ENCODE results near the gene LIMA1. TPM values are rescaled to one million over a fixed set of nuclear protein-coding genes. Genes with fewer than 3 reads are reported as not detected.

The LIMA1 gene
- total and polyA plus RNA-seq, 9 of the 15 experiments (the other 6 are each of a cell fraction or from before 2014, with no cell fraction given): 20.2 to 37.8 (median 27.3) TPM

DNA sequence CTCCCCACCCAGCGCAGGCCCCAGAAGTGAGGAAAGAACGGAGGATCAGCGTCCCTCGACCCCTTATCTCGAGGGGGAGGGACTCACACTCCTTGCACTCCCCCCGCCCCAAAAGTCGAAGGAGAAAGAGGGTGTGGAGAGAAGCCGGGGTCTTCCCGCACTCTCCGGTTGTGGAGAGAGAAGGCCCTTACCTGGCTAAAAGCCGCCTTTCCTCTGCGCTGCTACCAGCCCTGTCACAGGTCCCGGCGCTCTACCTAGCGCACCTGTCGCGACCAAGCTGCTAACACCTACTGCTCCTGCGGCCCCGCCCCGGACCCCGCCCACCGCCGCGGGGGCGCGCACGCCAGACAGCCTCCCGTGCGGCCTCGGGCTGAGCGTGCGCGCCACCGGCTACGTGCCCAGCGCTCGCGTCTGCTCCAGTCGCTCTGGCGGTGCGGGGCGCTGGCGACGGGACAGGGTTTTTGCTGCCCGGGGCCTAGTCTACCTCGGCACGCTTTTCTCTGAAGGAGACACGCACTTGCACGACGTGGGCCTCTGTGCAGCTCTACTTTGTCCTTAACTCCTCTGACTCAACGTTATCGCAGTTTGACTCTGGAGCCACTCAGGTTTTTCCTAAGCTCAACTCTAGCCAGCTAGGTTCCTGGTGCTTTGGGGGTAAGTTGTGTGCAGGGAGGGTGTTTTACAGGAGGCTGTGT is at the start of gene LIMA1 (continued):
- TF ChIP-seq, protein P1, sequence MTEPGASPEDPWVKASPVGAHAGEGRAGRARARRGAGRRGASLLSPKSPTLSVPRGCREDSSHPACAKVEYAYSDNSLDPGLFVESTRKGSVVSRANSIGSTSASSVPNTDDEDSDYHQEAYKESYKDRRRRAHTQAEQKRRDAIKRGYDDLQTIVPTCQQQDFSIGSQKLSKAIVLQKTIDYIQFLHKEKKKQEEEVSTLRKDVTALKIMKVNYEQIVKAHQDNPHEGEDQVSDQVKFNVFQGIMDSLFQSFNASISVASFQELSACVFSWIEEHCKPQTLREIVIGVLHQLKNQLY (CRISPR knock-in tag; conservative IDR thresholded peaks at IDR 0.05): no peak
- TF ChIP-seq HNRNPK (IDR thresholded peaks at IDR 0.05; ENCODE audit: low read depth, low read length, poor library complexity, severe bottlenecking): no peak
- no peak for TF ChIP-seq SAFB2 (IDR thresholded peaks at IDR 0.05; ENCODE audit: borderline replicate concordance, low read depth, low read length, severe bottlenecking)
- no peak for TF ChIP-seq RNF2 (IDR thresholded peaks at IDR 0.05)
- TF ChIP-seq, protein P2, sequence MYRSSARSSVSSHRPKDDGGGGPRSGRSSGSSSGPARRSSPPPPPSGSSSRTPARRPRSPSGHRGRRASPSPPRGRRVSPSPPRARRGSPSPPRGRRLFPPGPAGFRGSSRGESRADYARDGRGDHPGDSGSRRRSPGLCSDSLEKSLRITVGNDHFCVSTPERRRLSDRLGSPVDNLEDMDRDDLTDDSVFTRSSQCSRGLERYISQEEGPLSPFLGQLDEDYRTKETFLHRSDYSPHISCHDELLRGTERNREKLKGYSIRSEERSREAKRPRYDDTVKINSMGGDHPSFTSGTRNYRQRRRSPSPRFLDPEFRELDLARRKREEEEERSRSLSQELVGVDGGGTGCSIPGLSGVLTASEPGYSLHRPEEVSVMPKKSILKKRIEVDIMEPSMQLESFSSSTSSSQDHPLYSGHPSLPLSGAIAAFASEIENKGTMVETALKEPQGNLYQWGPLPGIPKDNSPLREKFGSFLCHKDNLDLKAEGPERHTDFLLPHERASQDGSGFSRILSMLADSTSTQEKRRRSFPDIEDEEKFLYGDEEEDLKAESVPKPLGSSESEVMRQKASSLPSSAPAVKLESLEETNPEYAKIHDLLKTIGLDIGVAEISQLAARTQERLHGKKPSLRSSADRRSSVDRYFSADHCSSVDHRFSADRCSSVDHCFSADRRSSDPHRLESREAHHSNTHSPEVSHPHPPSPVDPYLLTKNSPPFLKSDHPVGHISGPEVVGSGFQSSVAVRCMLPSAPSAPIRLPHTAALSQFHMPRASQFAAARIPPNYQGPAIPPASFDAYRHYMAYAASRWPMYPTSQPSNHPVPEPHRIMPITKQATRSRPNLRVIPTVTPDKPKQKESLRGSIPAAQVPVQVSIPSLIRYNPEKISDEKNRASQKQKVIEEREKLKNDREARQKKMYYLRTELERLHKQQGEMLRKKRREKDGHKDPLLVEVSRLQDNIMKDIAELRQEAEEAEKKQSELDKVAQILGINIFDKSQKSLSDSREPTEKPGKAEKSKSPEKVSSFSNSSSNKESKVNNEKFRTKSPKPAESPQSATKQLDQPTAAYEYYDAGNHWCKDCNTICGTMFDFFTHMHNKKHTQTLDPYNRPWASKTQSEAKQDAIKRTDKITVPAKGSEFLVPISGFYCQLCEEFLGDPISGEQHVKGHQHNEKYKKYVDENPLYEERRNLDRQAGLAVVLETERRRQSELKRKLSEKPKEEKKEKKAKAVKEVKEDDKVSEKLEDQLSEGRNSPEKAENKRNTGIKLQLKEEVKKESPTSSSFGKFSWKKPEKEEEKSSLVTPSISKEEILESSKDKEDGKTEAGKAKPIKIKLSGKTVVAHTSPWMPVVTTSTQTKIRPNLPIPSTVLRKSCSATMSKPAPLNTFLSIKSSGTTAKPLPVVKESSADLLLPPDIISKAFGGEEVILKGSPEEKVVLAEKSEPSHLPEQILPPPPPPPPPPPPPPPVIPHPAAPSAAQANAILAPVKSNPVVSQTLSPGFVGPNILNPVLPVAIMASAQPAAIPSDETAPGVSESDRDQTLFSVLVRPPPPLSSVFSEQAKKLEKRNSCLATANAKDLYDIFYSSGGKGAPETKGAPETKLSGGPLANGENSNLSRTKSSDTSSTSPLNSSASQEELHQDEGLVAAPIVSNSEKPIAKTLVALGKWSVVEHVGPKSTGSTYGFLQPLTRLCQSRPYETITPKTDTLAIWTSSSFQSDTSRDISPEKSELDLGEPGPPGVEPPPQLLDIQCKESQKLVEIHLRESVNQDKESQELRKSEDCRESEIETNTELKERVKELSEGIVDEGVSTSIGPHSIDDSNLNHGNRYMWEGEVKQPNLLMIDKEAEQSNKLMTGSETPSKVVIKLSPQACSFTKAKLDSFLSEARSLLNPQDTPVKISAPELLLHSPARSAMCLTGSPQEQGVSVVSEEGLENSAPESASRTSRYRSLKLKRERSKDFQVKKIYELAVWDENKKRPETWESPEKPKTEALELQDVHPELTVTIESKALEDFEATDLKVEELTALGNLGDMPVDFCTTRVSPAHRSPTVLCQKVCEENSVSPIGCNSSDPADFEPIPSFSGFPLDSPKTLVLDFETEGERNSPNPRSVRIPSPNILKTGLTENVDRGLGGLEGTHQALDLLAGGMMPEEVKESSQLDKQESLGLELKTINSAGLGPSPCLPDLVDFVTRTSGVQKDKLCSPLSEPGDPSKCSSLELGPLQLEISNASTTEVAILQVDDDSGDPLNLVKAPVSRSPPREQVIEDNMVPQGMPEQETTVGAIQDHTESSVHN (IDR thresholded peaks at IDR 0.05; ENCODE audit: borderline replicate concordance in 1 of 2, low read depth in 1 of 2): no peak
- TF ChIP-seq, protein P3, sequence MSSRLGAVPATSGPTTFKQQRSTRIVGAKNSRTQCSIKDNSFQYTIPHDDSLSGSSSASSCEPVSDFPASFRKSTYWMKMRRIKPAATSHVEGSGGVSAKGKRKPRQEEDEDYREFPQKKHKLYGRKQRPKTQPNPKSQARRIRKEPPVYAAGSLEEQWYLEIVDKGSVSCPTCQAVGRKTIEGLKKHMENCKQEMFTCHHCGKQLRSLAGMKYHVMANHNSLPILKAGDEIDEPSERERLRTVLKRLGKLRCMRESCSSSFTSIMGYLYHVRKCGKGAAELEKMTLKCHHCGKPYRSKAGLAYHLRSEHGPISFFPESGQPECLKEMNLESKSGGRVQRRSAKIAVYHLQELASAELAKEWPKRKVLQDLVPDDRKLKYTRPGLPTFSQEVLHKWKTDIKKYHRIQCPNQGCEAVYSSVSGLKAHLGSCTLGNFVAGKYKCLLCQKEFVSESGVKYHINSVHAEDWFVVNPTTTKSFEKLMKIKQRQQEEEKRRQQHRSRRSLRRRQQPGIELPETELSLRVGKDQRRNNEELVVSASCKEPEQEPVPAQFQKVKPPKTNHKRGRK (tag; IDR thresholded peaks at IDR 0.05): no peak
- peak; percentile 68 for TF ChIP-seq SMAD4 (CRISPR knock-in tag; conservative IDR thresholded peaks at IDR 0.05)
- TF ChIP-seq, protein P4, sequence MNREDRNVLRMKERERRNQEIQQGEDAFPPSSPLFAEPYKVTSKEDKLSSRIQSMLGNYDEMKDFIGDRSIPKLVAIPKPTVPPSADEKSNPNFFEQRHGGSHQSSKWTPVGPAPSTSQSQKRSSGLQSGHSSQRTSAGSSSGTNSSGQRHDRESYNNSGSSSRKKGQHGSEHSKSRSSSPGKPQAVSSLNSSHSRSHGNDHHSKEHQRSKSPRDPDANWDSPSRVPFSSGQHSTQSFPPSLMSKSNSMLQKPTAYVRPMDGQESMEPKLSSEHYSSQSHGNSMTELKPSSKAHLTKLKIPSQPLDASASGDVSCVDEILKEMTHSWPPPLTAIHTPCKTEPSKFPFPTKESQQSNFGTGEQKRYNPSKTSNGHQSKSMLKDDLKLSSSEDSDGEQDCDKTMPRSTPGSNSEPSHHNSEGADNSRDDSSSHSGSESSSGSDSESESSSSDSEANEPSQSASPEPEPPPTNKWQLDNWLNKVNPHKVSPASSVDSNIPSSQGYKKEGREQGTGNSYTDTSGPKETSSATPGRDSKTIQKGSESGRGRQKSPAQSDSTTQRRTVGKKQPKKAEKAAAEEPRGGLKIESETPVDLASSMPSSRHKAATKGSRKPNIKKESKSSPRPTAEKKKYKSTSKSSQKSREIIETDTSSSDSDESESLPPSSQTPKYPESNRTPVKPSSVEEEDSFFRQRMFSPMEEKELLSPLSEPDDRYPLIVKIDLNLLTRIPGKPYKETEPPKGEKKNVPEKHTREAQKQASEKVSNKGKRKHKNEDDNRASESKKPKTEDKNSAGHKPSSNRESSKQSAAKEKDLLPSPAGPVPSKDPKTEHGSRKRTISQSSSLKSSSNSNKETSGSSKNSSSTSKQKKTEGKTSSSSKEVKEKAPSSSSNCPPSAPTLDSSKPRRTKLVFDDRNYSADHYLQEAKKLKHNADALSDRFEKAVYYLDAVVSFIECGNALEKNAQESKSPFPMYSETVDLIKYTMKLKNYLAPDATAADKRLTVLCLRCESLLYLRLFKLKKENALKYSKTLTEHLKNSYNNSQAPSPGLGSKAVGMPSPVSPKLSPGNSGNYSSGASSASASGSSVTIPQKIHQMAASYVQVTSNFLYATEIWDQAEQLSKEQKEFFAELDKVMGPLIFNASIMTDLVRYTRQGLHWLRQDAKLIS (CRISPR knock-in tag; IDR thresholded peaks at IDR 0.05): peak; percentile 56; the same call in 1 of the 2 replicates
- no peak for TF ChIP-seq XRCC5 (IDR thresholded peaks at IDR 0.05; ENCODE audit: low read depth, low read length)
- 0 out of 2 replicates have a peak, but pooled peaks have one; percentile 21 for TF ChIP-seq ARID2 (IDR thresholded peaks at IDR 0.05)
- no peak for TF ChIP-seq MYNN (IDR thresholded peaks at IDR 0.05)
- no peak for TF ChIP-seq MYNN (CRISPR knock-in tag; IDR thresholded peaks at IDR 0.05)
